Breast epithelium (tissue), 3 donors: ENCODE measurements around the gene ADGRF4.

Source experiments
- POLR2A ChIP-seq: fragments of 450-650 bp; IDR thresholded peaks from one replicate; pipeline ENCODE4 v1.6.1; 2016; ENCODE audit warnings: antibody characterized with exemption, mild to moderate bottlenecking, moderate library complexity
- POLR2AphosphoS5 ChIP-seq, 3 donors: sonication (generic); formaldehyde crosslinking; IDR thresholded peaks; one replicate each; pipeline ENCODE4 v1.6.1; 2017; ENCODE audit warnings: antibody characterized with exemption in 3 of 3
- TF ChIP-seq, protein P1 (sequence below), 3 donors: fragments of 450-650 bp; IDR thresholded peaks; one replicate each; pipeline ENCODE4 v1.5.1; 2016 to 2017; ENCODE audit warnings: antibody characterized with exemption in 3 of 3, mild to moderate bottlenecking in 3 of 3, moderate library complexity in 3 of 3

DNA sequence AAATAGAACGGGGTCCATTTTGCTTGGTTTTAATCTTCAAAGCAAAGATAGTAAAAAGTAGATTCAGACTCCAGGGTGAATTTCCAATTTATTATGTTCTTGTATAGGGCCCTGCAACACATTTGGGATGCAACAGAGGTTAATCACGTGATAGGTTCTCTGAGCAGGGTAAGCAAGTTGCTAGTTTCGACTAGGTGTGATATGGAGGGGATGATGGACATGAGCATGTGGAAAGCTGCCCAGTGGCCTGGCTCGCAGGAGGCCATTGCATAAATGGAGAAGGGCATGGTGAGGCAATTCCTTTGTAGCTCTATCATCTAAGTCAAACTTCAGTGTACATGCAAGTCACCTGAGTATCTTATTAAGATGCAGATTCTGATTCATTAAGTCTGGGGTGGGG is 17.7 kb upstream of the ADGRF4 start:
- TF ChIP-seq POLR2A (no peak), POLR2AphosphoS5 (IDR thresholded peaks at IDR 0.05) (no peak)
- TF ChIP-seq, protein P1, sequence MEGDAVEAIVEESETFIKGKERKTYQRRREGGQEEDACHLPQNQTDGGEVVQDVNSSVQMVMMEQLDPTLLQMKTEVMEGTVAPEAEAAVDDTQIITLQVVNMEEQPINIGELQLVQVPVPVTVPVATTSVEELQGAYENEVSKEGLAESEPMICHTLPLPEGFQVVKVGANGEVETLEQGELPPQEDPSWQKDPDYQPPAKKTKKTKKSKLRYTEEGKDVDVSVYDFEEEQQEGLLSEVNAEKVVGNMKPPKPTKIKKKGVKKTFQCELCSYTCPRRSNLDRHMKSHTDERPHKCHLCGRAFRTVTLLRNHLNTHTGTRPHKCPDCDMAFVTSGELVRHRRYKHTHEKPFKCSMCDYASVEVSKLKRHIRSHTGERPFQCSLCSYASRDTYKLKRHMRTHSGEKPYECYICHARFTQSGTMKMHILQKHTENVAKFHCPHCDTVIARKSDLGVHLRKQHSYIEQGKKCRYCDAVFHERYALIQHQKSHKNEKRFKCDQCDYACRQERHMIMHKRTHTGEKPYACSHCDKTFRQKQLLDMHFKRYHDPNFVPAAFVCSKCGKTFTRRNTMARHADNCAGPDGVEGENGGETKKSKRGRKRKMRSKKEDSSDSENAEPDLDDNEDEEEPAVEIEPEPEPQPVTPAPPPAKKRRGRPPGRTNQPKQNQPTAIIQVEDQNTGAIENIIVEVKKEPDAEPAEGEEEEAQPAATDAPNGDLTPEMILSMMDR (IDR thresholded peaks at IDR 0.05) = no peak
